ENCODE measurements around the gene HSPA6. TPM values are rescaled to one million over a fixed set of nuclear protein-coding genes. Genes with fewer than 3 reads are reported as not detected.
"Not testable (repeated sequence)": the region's sequence is repeated elsewhere in the genome, so short reads cannot be mapped to it uniquely, and the experiment has no call there.

HSPA6 gene
- total RNA-seq, 2 experiments from 2014 or later: 0.36 to 0.45 TPM

- CTCF ChIA-PET: interaction anchor here (1.0 to 1.5 kb wide), 4 partner anchors 9 to 201 kb away, joined by 3 to 5 read pairs (median 3); no protein-coding TSS in a partner anchor
- intact Hi-C loops (cut with micrococcal nuclease): loop anchor here (10.0 kb wide), 1 partner anchor 205 kb away; the partner anchor contains the start of gene DUSP12
- DNase-seq (peak; percentile 92), ATAC-seq (peak; percentile 76)
- not testable (repeated sequence) for H3K9me3 Mint-ChIP-seq; H3K27me3 Mint-ChIP-seq; H3K36me3 Mint-ChIP-seq (ENCODE audit: low read depth)
- Mint-ChIP-seq H3K27ac (peak overlapping the region; percentile 89), H3K4me1 (ENCODE audit: low read depth) (peaks cover 51% of the 10 kb centered on the region), H3K4me3 (peak overlapping the region; percentile 83)
- POLR2A ChIA-PET: interaction anchor here (1.2 kb wide), 1 partner anchor 9 kb away, joined by 4 read pairs; no protein-coding TSS in a partner anchor
These were observed 15.6 kb downstream of the HSPA6 start for GRCh38 chr1:161539731-161540569.

- CTCF ChIA-PET: interaction anchor here (1.0 to 1.5 kb wide), 2 partner anchors 56 to 192 kb away, joined by 3 read pairs; no protein-coding TSS in a partner anchor
- peaks cover 57% of the 10 kb centered on the region for H3K4me1 Mint-ChIP-seq (ENCODE audit: low read depth)
- H3K27me3 Mint-ChIP-seq; H3K9me3 Mint-ChIP-seq; H3K36me3 Mint-ChIP-seq (ENCODE audit: low read depth); intact Hi-C loops (cut with micrococcal nuclease): not testable (repeated sequence)
- POLR2A ChIA-PET: interaction anchor here (1.2 kb wide), 1 partner anchor 10 kb away, joined by 4 read pairs; no protein-coding TSS in a partner anchor
- peak overlapping the region; percentile 83 for H3K4me3 Mint-ChIP-seq
- peak; percentile 44 for DNase-seq
- peak; percentile 21 for ATAC-seq
- H3K27ac Mint-ChIP-seq: peak overlapping the region; percentile 89
These were observed 16.2 kb downstream of the HSPA6 start for GRCh38 chr1:161540570-161540960.

DNA sequence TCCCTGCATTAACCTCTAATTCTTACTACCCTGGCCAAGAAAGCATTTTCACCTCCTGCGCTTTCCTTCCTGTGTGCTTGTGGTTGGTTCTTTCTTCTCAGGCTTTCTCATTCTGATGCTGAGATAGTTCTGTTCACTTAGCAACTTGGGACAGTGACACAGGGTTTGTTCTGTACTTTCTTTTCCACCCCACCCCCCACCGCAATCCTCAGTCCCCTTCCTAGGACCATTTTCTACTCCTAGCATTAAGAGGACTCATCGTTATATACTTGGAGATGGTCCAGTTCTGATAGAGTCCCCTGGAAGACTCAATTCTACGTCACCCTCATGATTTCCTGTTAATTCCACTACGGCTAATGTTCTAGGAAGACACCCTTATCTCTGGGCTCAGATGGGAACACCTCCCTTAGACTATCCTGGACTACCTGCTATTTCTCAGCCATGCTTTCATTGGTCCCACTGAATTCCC is 17.8 kb downstream of the HSPA6 start:
- peak; percentile 61 for ATAC-seq

GRCh38 chr1:161543125-161543524 is 18.8 kb downstream of the HSPA6 start:
- H3K36me3 Mint-ChIP-seq (ENCODE audit: low read depth); ATAC-seq; POLR2A ChIA-PET; H3K9me3 Mint-ChIP-seq; CTCF ChIA-PET; H3K27me3 Mint-ChIP-seq; intact Hi-C loops (cut with micrococcal nuclease); DNase-seq; H3K4me3 Mint-ChIP-seq: not testable (repeated sequence)
- Mint-ChIP-seq H3K27ac (peak overlapping the region; percentile 3), H3K4me1 (ENCODE audit: low read depth) (peaks cover 52% of the 10 kb centered on the region)

More for the DNA sequence above, 17.8 kb downstream of the HSPA6 start:
- H3K36me3 Mint-ChIP-seq (ENCODE audit: low read depth); H3K9me3 Mint-ChIP-seq; H3K27me3 Mint-ChIP-seq; POLR2A ChIA-PET; intact Hi-C loops (cut with micrococcal nuclease): not testable (repeated sequence)
- H3K27ac Mint-ChIP-seq: peak overlapping the region; percentile 74
- CTCF ChIA-PET: interaction anchor here (0.8 kb wide), 1 partner anchor 10 kb away, joined by 4 read pairs; no protein-coding TSS in a partner anchor
- peak; percentile 82 for DNase-seq
- peak overlapping the region; percentile 32 for H3K4me3 Mint-ChIP-seq
- H3K4me1 Mint-ChIP-seq (ENCODE audit: low read depth): peaks cover 57% of the 10 kb centered on the region

GRCh38 chr1:161545005-161545731 is 20.8 kb downstream of the HSPA6 start:
- not testable (repeated sequence) for H3K27ac Mint-ChIP-seq

DNA sequence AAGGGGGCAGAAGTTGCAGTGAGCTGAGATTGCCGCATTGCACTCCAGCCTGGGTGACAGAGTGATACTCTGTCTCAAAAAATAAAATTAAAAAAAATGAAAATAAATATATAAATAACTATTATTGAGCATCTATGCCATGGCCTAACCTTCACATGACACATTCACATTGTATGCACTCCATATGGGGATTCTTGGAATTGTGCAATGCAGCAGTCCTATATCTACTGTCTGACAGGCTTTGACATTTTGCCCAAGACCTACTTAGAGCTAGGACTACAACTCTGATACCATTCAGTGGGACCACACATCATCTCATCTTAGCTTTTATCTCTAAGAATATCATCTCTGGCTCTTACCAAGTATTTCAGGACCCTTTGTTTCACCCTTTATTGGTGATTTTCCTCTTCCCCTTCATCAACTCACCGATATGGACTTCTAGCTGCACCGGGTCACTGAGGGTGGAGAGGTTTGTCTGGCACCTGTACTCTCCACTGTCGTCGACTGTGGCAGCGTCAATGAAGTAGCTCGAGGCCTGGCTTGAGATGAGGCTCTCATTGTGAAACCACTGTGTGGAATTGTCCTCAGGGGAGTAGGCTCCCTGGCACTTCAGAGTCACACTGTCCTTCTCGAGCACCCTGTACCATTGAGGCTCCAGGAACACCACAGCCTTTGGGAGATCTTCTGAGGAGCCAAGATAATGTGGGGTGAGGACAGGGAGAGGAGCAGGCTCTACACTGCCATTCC is 23.8 kb downstream of the HSPA6 start:
- H3K4me1 Mint-ChIP-seq (ENCODE audit: low read depth): peaks cover 23% of the 10 kb centered on the region
- H3K27ac Mint-ChIP-seq; CTCF ChIA-PET; H3K9me3 Mint-ChIP-seq; H3K27me3 Mint-ChIP-seq; H3K4me3 Mint-ChIP-seq; POLR2A ChIA-PET; DNase-seq; H3K36me3 Mint-ChIP-seq (ENCODE audit: low read depth); ATAC-seq; intact Hi-C loops (cut with micrococcal nuclease): not testable (repeated sequence)

More at GRCh38 chr1:161545005-161545731, 20.8 kb downstream of the HSPA6 start:
- DNase-seq (peak; percentile 49), ATAC-seq (peak; percentile 15)
- POLR2A ChIA-PET; intact Hi-C loops (cut with micrococcal nuclease); H3K36me3 Mint-ChIP-seq (ENCODE audit: low read depth); H3K4me3 Mint-ChIP-seq; H3K27me3 Mint-ChIP-seq; H3K9me3 Mint-ChIP-seq; CTCF ChIA-PET: not testable (repeated sequence)
- peaks cover 49% of the 10 kb centered on the region for H3K4me1 Mint-ChIP-seq (ENCODE audit: low read depth)

GRCh38 chr1:161548749-161549406 is 24.5 kb downstream of the HSPA6 start:
- H3K36me3 Mint-ChIP-seq (ENCODE audit: low read depth); H3K4me3 Mint-ChIP-seq; H3K27ac Mint-ChIP-seq; H3K27me3 Mint-ChIP-seq; DNase-seq; CTCF ChIA-PET; POLR2A ChIA-PET; intact Hi-C loops (cut with micrococcal nuclease); H3K9me3 Mint-ChIP-seq; ATAC-seq: not testable (repeated sequence)
- H3K4me1 Mint-ChIP-seq (ENCODE audit: low read depth): peaks cover 15% of the 10 kb centered on the region

Measured in activated CD8-positive, alpha-beta T cell treated with anti-CD3 and anti-CD28 coated beads for 36 hours (primary cell).